ENCODE data around the gene WHRN. TPM values are rescaled to one million over a fixed set of nuclear protein-coding genes. Genes with fewer than 3 reads are reported as not detected.
A peak's percentile ranks its signal among the peaks of the same experiment; 100 is the strongest.

WHRN gene
- total and polyA plus RNA-seq, 9 of the 15 experiments (the other 6 are each of a cell fraction or from before 2014, with no cell fraction given), result 0.31 to 14.1 (median 3.0) TPM

DNA sequence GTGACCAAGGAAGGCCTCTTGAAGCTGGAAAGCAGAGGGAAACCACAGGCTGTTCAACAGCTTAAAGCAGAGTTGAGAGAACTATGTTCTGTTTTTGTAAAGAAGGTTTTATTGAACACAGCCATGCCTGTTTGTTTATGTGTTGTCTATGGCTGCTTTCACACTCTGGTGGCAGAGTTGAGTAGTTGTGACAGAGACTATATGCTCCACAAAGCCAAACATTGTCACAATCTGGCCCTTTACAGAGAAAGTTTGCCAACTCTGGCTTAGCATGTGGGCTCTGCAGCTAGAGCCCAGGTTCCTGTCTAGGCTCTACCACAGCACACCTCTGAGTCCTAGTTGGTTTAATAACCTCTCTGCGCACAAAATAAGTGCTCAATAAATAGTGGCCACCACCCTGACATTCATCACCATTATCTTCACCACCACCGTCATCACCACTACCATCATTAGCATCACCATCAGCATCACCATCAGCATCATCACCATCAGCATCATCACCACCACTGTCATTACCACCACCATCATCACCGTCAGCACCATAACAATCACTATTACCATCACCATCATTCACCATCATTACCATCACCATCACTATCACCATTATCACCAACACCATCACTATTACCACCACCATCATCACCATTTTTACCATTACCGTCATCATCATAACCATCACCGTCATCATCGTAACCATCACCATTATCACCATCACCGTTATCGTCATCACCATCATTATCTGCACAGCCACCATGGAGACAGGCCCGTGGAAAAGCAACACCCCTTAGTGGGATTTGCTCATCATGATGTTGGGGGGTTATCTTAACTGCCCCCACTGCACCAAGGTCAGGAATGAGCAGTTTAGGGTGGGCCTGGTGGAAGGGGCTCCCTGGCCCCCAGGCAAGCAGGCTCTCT, 135.8 kb downstream of the WHRN start:
- H2AFZ ChIP-seq (ENCODE audit: low read depth, low read length), result no peak overlapping the region
- H3K79me2 ChIP-seq (ENCODE audit: control insufficient read depth, insufficient read depth, low read length), result no peaks in the 10 kb centered on the region
- intact Hi-C loops (cut with micrococcal nuclease), result no loop called here
- no peak for DNase-seq (ENCODE audit: extremely low read depth in 1 of 4, low spot score in 3 of 4)
- H3K4me1 ChIP-seq (replicated peaks in 1 of 2; ENCODE audit: control insufficient read depth in 2 of 2, insufficient read depth in 2 of 2, low read length in 2 of 2), result peaks cover 0 to 17% of the 10 kb centered on the region in 2 experiments; a peak in 2 of 5 replicates
- no peaks in the 10 kb centered on the region for H3K27me3 ChIP-seq (ENCODE audit: control insufficient read depth in 2 of 2, insufficient read depth in 2 of 2, low read length in 2 of 2)
- FAIRE-seq, result no peak
- H3K9ac ChIP-seq (ENCODE audit: insufficient read depth in 1 of 2, low read depth in 2 of 2, low read length in 2 of 2), result no peak overlapping the region
- no peaks in the 10 kb centered on the region; the same call in 1 of the 2 replicates for H4K20me1 ChIP-seq (replicated peaks; ENCODE audit: control insufficient read depth, insufficient read depth, low read length)
- ChIA-PET POLR2A (interaction anchor here (0.7 kb wide), 1 partner anchor 17 kb away, joined by 5 read pairs; no protein-coding TSS in a partner anchor), CTCF (ENCODE audit: low intra/inter-chr PET ratio) (interaction anchor here (0.6 kb wide), 1 partner anchor 1429 kb away, joined by 3 read pairs; no protein-coding TSS in a partner anchor)
- no TSS peak for BruUV-seq (replicated peaks)
- 77% methylated on average over 9 of the region's 9 CpGs for WGBS (ENCODE audit: insufficient coverage, low coverage, missing lambda C conversion rate)
- no peaks in the 10 kb centered on the region for H3K9me3 ChIP-seq (replicated peaks; ENCODE audit: control insufficient read depth, insufficient read depth, low read depth, low read length)
- no peak overlapping the region for H3K4me3 ChIP-seq
- no peak overlapping the region for H3K4me2 ChIP-seq (ENCODE audit: insufficient read depth, low read length)
- H3K27ac ChIP-seq (ENCODE audit: extremely low read depth, low read depth, low read length), result no peak overlapping the region
- H3K9me1 ChIP-seq (ENCODE audit: control insufficient read depth, insufficient read depth, low read length), result no peaks in the 10 kb centered on the region
- no peak for ATAC-seq
- in situ Hi-C loops (cut with MboI), result no loop called here
- H3K36me3 ChIP-seq (ENCODE audit: control insufficient read depth, insufficient read depth, low read length), result no peaks in the 10 kb centered on the region
- TF ChIP-seq TSC22D4 (tag; IDR thresholded peaks at IDR 0.05) (peak; percentile 32; the same call in 1 of the 2 replicates), ELF4 (CRISPR knock-in tag; IDR thresholded peaks at IDR 0.05) (peak; percentile 79; the same call in 1 of the 2 replicates), TOE1 (IDR thresholded peaks at IDR 0.05; ENCODE audit: borderline replicate concordance) (no peak), TOE1 (CRISPR knock-in tag; IDR thresholded peaks at IDR 0.05; ENCODE audit: borderline replicate concordance, low read depth) (no peak), ZNF133 (CRISPR knock-in tag; IDR thresholded peaks at IDR 0.05) (no peak), ZBED1 (IDR thresholded peaks at IDR 0.05) (no peak), CREM (IDR thresholded peaks at IDR 0.05; ENCODE audit: low read depth) (no peak), ZNF143 (CRISPR knock-in tag; IDR thresholded peaks at IDR 0.05) (no peak), ZNF445 (CRISPR knock-in tag; IDR thresholded peaks at IDR 0.05; ENCODE audit: low read depth) (no peak), ZNF780A (CRISPR knock-in tag; IDR thresholded peaks at IDR 0.05) (no peak), SUPT5H (IDR thresholded peaks at IDR 0.05) (peak; percentile 30; the same call in 1 of the 2 replicates), SLC30A9 (CRISPR knock-in tag; IDR thresholded peaks at IDR 0.05) (no peak)
- TF ChIP-seq, protein P1, sequence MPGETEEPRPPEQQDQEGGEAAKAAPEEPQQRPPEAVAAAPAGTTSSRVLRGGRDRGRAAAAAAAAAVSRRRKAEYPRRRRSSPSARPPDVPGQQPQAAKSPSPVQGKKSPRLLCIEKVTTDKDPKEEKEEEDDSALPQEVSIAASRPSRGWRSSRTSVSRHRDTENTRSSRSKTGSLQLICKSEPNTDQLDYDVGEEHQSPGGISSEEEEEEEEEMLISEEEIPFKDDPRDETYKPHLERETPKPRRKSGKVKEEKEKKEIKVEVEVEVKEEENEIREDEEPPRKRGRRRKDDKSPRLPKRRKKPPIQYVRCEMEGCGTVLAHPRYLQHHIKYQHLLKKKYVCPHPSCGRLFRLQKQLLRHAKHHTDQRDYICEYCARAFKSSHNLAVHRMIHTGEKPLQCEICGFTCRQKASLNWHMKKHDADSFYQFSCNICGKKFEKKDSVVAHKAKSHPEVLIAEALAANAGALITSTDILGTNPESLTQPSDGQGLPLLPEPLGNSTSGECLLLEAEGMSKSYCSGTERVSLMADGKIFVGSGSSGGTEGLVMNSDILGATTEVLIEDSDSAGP (CRISPR knock-in tag; IDR thresholded peaks at IDR 0.05), result no peak
- TF ChIP-seq, protein P2, sequence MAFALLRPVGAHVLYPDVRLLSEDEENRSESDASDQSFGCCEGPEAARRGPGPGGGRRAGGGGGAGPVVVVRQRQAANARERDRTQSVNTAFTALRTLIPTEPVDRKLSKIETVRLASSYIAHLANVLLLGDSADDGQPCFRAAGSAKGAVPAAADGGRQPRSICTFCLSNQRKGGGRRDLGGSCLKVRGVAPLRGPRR (CRISPR knock-in tag; IDR thresholded peaks at IDR 0.05), result no peak
- TF ChIP-seq, protein P3, sequence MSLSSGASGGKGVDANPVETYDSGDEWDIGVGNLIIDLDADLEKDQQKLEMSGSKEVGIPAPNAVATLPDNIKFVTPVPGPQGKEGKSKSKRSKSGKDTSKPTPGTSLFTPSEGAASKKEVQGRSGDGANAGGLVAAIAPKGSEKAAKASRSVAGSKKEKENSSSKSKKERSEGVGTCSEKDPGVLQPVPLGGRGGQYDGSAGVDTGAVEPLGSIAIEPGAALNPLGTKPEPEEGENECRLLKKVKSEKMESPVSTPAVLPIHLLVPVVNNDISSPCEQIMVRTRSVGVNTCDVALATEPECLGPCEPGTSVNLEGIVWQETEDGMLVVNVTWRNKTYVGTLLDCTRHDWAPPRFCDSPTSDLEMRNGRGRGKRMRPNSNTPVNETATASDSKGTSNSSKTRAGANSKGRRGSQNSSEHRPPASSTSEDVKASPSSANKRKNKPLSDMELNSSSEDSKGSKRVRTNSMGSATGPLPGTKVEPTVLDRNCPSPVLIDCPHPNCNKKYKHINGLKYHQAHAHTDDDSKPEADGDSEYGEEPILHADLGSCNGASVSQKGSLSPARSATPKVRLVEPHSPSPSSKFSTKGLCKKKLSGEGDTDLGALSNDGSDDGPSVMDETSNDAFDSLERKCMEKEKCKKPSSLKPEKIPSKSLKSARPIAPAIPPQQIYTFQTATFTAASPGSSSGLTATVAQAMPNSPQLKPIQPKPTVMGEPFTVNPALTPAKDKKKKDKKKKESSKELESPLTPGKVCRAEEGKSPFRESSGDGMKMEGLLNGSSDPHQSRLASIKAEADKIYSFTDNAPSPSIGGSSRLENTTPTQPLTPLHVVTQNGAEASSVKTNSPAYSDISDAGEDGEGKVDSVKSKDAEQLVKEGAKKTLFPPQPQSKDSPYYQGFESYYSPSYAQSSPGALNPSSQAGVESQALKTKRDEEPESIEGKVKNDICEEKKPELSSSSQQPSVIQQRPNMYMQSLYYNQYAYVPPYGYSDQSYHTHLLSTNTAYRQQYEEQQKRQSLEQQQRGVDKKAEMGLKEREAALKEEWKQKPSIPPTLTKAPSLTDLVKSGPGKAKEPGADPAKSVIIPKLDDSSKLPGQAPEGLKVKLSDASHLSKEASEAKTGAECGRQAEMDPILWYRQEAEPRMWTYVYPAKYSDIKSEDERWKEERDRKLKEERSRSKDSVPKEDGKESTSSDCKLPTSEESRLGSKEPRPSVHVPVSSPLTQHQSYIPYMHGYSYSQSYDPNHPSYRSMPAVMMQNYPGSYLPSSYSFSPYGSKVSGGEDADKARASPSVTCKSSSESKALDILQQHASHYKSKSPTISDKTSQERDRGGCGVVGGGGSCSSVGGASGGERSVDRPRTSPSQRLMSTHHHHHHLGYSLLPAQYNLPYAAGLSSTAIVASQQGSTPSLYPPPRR (CRISPR knock-in tag; IDR thresholded peaks at IDR 0.05; ENCODE audit: borderline replicate concordance), result no peak

Measured in K562 (cell line).